Adrenal gland (tissue), 12 donors: ENCODE measurements around the gene FGGY. TPM values are rescaled to one million over a fixed set of nuclear protein-coding genes. Genes with fewer than 3 reads are reported as not detected.
A peak's percentile ranks its signal among the peaks of the same experiment; 100 is the strongest.

Source experiments
- DNase-seq, 7 donors: peaks; one replicate each; pipeline ENCODE4 v3.0.0-alpha.2; 2019 to 2020
- H3K27ac ChIP-seq, 5 donors: fragments of 200-600 bp; sonication (generic) in 4 of 5; 1 replicate in 3 of 5; 2 replicates in 2 of 5; pipeline versions ENCODE4 v1.5.1 to v1.8.0; 2016 to 2020; ENCODE audit warnings: mild to moderate bottlenecking in 1 of 5
- H3K27me3 ChIP-seq: fragments of 200-600 bp; 2 replicates; pipeline ENCODE4 v1.8.0; 2021
- H3K36me3 ChIP-seq, 2 donors: fragments of 200-600 bp; replicated peaks in 1 of 2; 1 replicate in 1 of 2; 2 replicates in 1 of 2; pipeline versions ENCODE4 v1.5.1 to v1.8.0; 2018 to 2022
- H3K4me1 ChIP-seq, 2 donors: fragments of 200-600 bp; replicated peaks in 1 of 2; 1 replicate in 1 of 2; 2 replicates in 1 of 2; pipeline versions ENCODE4 v1.5.1 to v1.8.0; 2018 to 2021
- H3K4me3 ChIP-seq, 4 donors: fragments of 200-600 bp; sonication (generic) in 3 of 4; one replicate each; pipeline ENCODE4 v1.5.1; 2016 to 2018
- H3K9me3 ChIP-seq, 3 donors: fragments of 200-600 bp; sonication (generic) in 1 of 3; replicated peaks in 1 of 3; 1 replicate in 2 of 3; 2 replicates in 1 of 3; pipeline versions ENCODE4 v1.5.1 to v1.8.0; 2016 to 2021
- POLR2A ChIP-seq, 2 donors: fragments of 450-650 bp; IDR thresholded peaks; one replicate each; pipeline ENCODE4 v1.6.1; 2017; ENCODE audit warnings: antibody characterized with exemption in 2 of 2, mild to moderate bottlenecking in 2 of 2, moderate library complexity in 1 of 2
- WGBS, 4 donors: extraction: QIAGEN DNeasy Blood & Tissue Kit in 2 of 4; methylation state at CpG; one replicate each; pipeline versions ENCODE4 v1.1.5 to v1.1.7; 2013 to 2017; 5-methylcytosine and 5-hydroxymethylcytosine counted together
- intact Hi-C, 2 donors: fragments of 100-400 bp; cut with DNase I; formaldehyde crosslinking; loops; one replicate each; pipeline versions ENCODE4 v1.14.1 to v1.15.0; 2022 to 2023
- polyA plus RNA-seq, 3 donors: library from polyadenylated mRNA; stranded (reverse); fragments of 200-250 nt in 2 of 3; fragments of 350-450 nt in 1 of 3; fragmentation: Illumina TruSeq in 1 of 3; extraction: RNeasy Lipid Tissue Mini Kit (QIAGEN cat#74804) in 1 of 3; gene quantifications; one replicate each; pipeline ENCODE4 v1.2.3, GENCODE V29; 2013 to 2014
- total RNA-seq, 9 donors: library from RNA; depleted of rRNA in 4 of 9; stranded (reverse); fragments of >200 nt in 4 of 9; fragments of 120-200 nt in 1 of 9; fragmentation: NEBNext Ultra II Directional in 1 of 9; extraction: Animal tissue kit (Norgen Biotek cat#: 25700) in 1 of 9; gene quantifications; one replicate each; pipeline versions ENCODE4 v1.1.0 to v1.2.4, GENCODE V29; 2013 to 2023
- TF ChIP-seq, protein P1 (sequence below), 6 experiments: fragments of 450-650 bp in 4 of 6; fragments of 200-600 bp in 2 of 6; sonication (generic) in 1 of 6; IDR thresholded peaks; 1 replicate in 5 of 6; 2 replicates in 1 of 6; pipeline versions ENCODE4 v1.5.1 to v1.8.0; 2016 to 2021; ENCODE audit warnings: antibody characterized with exemption in 6 of 6, mild to moderate bottlenecking in 2 of 6, moderate library complexity in 1 of 6
- donor health status: healthy with polysubstance abuse.
- donor health status: Bipolar disorder and iron deficiency.
- donor health status: DM: yes; HTN: yes; CAD: no.
- donor health status: DM: no; HTN: no; CAD: no.
- donor health status: DM: no; HTN: no; CAD: no.
- donor health status: DM: yes; HTN: yes; CAD: no.

Gene FGGY
- total and polyA plus RNA-seq, 12 donors = 7.4 to 75.5 (median 35.0) TPM

- DNase-seq = no peak
- intact Hi-C loops = no loop called here
Observed at GRCh38 chr1:59434336-59434735, 137.4 kb downstream of the FGGY start.

GRCh38 chr1:59436637-59437036 lies 139.7 kb downstream of the FGGY start:
- intact Hi-C loops = no loop called here
- Histone ChIP-seq H3K27ac (peak overlapping the region in 2 of 5 donors; percentile 9 to 26), H3K4me3 (no peak overlapping the region), H3K4me1 (peaks cover 0 to 9% of the 10 kb centered on the region in 2 donors), H3K9me3 (no peaks in the 10 kb centered on the region), H3K27me3 (no peaks in the 10 kb centered on the region), H3K36me3 (no peaks in the 10 kb centered on the region)
- DNase-seq = peak in 1 of 7 donors; percentile 29
- 27 to 34% (median 32%) methylated on average over 2 of the region's 2 CpGs for WGBS, 4 donors
- TF ChIP-seq, protein P1, sequence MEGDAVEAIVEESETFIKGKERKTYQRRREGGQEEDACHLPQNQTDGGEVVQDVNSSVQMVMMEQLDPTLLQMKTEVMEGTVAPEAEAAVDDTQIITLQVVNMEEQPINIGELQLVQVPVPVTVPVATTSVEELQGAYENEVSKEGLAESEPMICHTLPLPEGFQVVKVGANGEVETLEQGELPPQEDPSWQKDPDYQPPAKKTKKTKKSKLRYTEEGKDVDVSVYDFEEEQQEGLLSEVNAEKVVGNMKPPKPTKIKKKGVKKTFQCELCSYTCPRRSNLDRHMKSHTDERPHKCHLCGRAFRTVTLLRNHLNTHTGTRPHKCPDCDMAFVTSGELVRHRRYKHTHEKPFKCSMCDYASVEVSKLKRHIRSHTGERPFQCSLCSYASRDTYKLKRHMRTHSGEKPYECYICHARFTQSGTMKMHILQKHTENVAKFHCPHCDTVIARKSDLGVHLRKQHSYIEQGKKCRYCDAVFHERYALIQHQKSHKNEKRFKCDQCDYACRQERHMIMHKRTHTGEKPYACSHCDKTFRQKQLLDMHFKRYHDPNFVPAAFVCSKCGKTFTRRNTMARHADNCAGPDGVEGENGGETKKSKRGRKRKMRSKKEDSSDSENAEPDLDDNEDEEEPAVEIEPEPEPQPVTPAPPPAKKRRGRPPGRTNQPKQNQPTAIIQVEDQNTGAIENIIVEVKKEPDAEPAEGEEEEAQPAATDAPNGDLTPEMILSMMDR (IDR thresholded peaks at IDR 0.05) = no peak
- no peak for TF ChIP-seq POLR2A (IDR thresholded peaks at IDR 0.05)

More at GRCh38 chr1:59434336-59434735, 137.4 kb downstream of the FGGY start:
- 75 to 94% (median 88%) methylated on average over 3 of the region's 3 CpGs for WGBS, 4 donors
- no peaks in the 10 kb centered on the region for H3K27me3 ChIP-seq
- no peak for TF ChIP-seq POLR2A (IDR thresholded peaks at IDR 0.05)
- TF ChIP-seq, protein P1 (IDR thresholded peaks at IDR 0.05) = no peak
- no peaks in the 10 kb centered on the region for H3K9me3 ChIP-seq
- H3K36me3 ChIP-seq = no peaks in the 10 kb centered on the region
- peaks cover 0 to 9% of the 10 kb centered on the region in 2 donors for H3K4me1 ChIP-seq
- H3K4me3 ChIP-seq = no peak overlapping the region
- H3K27ac ChIP-seq = no peak overlapping the region

- WGBS, 4 donors = 49 to 100% (median 97%) methylated on average over 1 of the region's 1 CpG
- TF ChIP-seq, protein P1 (IDR thresholded peaks at IDR 0.05) = no peak
- no peak for TF ChIP-seq POLR2A (IDR thresholded peaks at IDR 0.05)
- peaks cover 4 to 15% of the 10 kb centered on the region in 2 donors for H3K4me1 ChIP-seq
- DNase-seq = no peak
- no peaks in the 10 kb centered on the region for H3K36me3 ChIP-seq
- intact Hi-C loops = no loop called here
- no peak overlapping the region for H3K27ac ChIP-seq
- no peaks in the 10 kb centered on the region for H3K27me3 ChIP-seq
- no peaks in the 10 kb centered on the region for H3K9me3 ChIP-seq
- H3K4me3 ChIP-seq = no peak overlapping the region
Observed at GRCh38 chr1:59438058-59438560, 141.2 kb downstream of the FGGY start.

GRCh38 chr1:59442492-59442891 lies 145.6 kb downstream of the FGGY start:
- TF ChIP-seq, protein P1 (IDR thresholded peaks at IDR 0.05) = no peak
- no peak for TF ChIP-seq POLR2A (IDR thresholded peaks at IDR 0.05)
- no peak overlapping the region for H3K4me3 ChIP-seq
- H3K9me3 ChIP-seq = no peaks in the 10 kb centered on the region
- 88 to 95% (median 89%) methylated on average over 4 of the region's 4 CpGs for WGBS, 4 donors
- intact Hi-C loops = no loop called here
- H3K27me3 ChIP-seq = no peaks in the 10 kb centered on the region
- DNase-seq = no peak
- peak overlapping the region in 1 of 5 donors; percentile 60 for H3K27ac ChIP-seq
- peaks cover 13 to 35% of the 10 kb centered on the region in 2 donors for H3K4me1 ChIP-seq
- no peaks in the 10 kb centered on the region for H3K36me3 ChIP-seq
